DMS 273 treated with DMSO at 0.1 percent for 48 hours (cell line): ENCODE measurements around the gene PHEX.

Source experiments
- DNase-seq: peaks from one replicate; lab custom pipeline; 2025; lab: John Stamatoyannopoulos, UW

The PHEX gene

GRCh38 chrX:22032084-22032483 is at the start of gene PHEX:
Gene PHEX, plus strand, starts transcription at chrX:22032325. Its CDS starts 681 bp downstream, at chrX:22033006.
- DNase-seq: no peak

- peak; percentile 75 for DNase-seq
These were observed 46.8 kb upstream of the PHEX start for GRCh38 chrX:21985332-21985777.

GRCh38 chrX:21986596-21986995 is 45.5 kb upstream of the PHEX start:
- DNase-seq: no peak

GRCh38 chrX:21989384-21989783 is 42.7 kb upstream of the PHEX start:
- DNase-seq: no peak

GRCh38 chrX:21990832-21991231 is 41.3 kb upstream of the PHEX start:
- no peak for DNase-seq

GRCh38 chrX:21991504-21991903 is 40.6 kb upstream of the PHEX start:
- no peak for DNase-seq

- no peak for DNase-seq
These were observed 38.9 kb upstream of the PHEX start for GRCh38 chrX:21993265-21993664.

- DNase-seq: no peak
These were observed 35.2 kb upstream of the PHEX start for GRCh38 chrX:21996872-21997455.

- no peak for DNase-seq
These were observed 34.1 kb upstream of the PHEX start for GRCh38 chrX:21998037-21998436.

- no peak for DNase-seq
These were observed 27.3 kb upstream of the PHEX start for GRCh38 chrX:22004866-22005265.

- DNase-seq: no peak
These were observed 20.1 kb upstream of the PHEX start for GRCh38 chrX:22012051-22012450.

GRCh38 chrX:22012931-22013330 is 19.2 kb upstream of the PHEX start:
- DNase-seq: no peak

GRCh38 chrX:22015139-22015750 is 16.9 kb upstream of the PHEX start:
- DNase-seq: no peak

GRCh38 chrX:22021751-22022324 is 10.3 kb upstream of the PHEX start:
- no peak for DNase-seq

GRCh38 chrX:22024577-22024976 is 7.5 kb upstream of the PHEX start:
- no peak for DNase-seq

GRCh38 chrX:22025751-22026150 is 6.4 kb upstream of the PHEX start:
- no peak for DNase-seq

- DNase-seq: no peak
These were observed 5.4 kb upstream of the PHEX start for GRCh38 chrX:22026731-22027130.

GRCh38 chrX:22032506-22032905 is 381 bp downstream of the PHEX start:
- no peak for DNase-seq

GRCh38 chrX:22033818-22034217 is 1.7 kb downstream of the PHEX start:
- DNase-seq: no peak

- no peak for DNase-seq
These were observed 3.1 kb downstream of the PHEX start for GRCh38 chrX:22035236-22035635.

- no peak for DNase-seq
These were observed 5.1 kb downstream of the PHEX start for GRCh38 chrX:22037225-22037624.

- no peak for DNase-seq
These were observed 5.9 kb downstream of the PHEX start for GRCh38 chrX:22037911-22038537.

- DNase-seq: no peak
These were observed 7.4 kb downstream of the PHEX start for GRCh38 chrX:22039541-22039940.
